Measurements from ENCODE around the gene CWC27. TPM values are rescaled to one million over a fixed set of nuclear protein-coding genes. Genes with fewer than 3 reads are reported as not detected.

CWC27 gene
- total RNA-seq, 2 donors from 2014 or later = 8.5 to 12.5 TPM

DNA sequence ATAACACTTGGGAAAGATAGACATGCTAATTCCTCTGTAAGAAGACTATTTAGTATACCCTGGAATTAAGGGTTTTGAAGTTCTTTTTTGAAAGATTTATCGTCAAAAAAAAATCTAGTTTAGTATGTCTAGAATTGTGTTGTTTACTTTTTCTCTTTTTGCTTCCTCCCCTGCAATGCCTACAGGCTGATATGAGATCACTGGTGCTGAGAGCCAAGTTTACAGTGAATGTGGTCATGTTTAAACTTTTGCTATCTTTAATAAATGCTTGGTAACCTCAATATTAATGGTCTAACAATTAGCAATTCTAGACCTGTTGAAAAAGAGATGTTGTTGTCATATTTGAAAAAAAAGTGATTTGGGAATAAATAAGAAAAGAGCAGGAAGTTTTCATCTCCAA is 86.1 kb downstream of the CWC27 start:
- TF ChIP-seq, protein P1, sequence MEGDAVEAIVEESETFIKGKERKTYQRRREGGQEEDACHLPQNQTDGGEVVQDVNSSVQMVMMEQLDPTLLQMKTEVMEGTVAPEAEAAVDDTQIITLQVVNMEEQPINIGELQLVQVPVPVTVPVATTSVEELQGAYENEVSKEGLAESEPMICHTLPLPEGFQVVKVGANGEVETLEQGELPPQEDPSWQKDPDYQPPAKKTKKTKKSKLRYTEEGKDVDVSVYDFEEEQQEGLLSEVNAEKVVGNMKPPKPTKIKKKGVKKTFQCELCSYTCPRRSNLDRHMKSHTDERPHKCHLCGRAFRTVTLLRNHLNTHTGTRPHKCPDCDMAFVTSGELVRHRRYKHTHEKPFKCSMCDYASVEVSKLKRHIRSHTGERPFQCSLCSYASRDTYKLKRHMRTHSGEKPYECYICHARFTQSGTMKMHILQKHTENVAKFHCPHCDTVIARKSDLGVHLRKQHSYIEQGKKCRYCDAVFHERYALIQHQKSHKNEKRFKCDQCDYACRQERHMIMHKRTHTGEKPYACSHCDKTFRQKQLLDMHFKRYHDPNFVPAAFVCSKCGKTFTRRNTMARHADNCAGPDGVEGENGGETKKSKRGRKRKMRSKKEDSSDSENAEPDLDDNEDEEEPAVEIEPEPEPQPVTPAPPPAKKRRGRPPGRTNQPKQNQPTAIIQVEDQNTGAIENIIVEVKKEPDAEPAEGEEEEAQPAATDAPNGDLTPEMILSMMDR (IDR thresholded peaks at IDR 0.05) = no peak
- TF ChIP-seq POLR2A (IDR thresholded peaks at IDR 0.05) = no peak
- no peak for TF ChIP-seq POLR2AphosphoS5 (IDR thresholded peaks at IDR 0.05)
- no peaks in the 10 kb centered on the region for H3K4me1 ChIP-seq (replicated peaks)
- no peaks in the 10 kb centered on the region for H3K27me3 ChIP-seq (replicated peaks; ENCODE audit: insufficient read depth)
- H3K9me3 ChIP-seq = no peaks in the 10 kb centered on the region
- intact Hi-C loops (cut with DNase I) = no loop called here
- no peak overlapping the region for H3K4me3 ChIP-seq
- 50% methylated on average over 1 of the region's 1 CpG for WGBS
- no peak overlapping the region for H3K27ac ChIP-seq
- DNase-seq (ENCODE audit: low spot score) = no peak
- H3K36me3 ChIP-seq = no peaks in the 10 kb centered on the region

DNA sequence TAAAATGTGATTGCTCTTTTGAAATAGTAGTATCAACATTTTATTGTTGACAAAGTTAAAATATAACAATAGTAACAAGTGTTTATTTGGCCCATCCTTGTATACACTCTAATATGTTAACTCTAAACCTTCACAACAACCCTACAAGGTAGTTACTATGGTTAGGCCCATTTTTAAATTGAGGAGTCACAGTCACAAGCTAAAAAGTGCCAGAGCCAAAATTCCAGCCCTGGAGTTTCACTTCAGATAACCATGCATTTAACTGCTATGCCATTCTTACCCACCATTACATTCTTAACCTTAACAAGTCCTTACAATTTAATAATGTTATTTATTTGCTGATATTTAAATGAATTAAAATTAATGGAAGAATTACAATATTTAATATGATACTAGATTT is 91.2 kb downstream of the CWC27 start:
- no peaks in the 10 kb centered on the region for H3K4me1 ChIP-seq (replicated peaks)
- no peak for DNase-seq (ENCODE audit: low spot score)
- H3K9me3 ChIP-seq = no peaks in the 10 kb centered on the region
- no peak overlapping the region for H3K27ac ChIP-seq
- no peaks in the 10 kb centered on the region for H3K36me3 ChIP-seq
- no peaks in the 10 kb centered on the region for H3K27me3 ChIP-seq (replicated peaks; ENCODE audit: insufficient read depth)
- intact Hi-C loops (cut with DNase I) = no loop called here
- no peak overlapping the region for H3K4me3 ChIP-seq
- TF ChIP-seq POLR2A (IDR thresholded peaks at IDR 0.05) (no peak), POLR2AphosphoS5 (IDR thresholded peaks at IDR 0.05) (no peak)
- TF ChIP-seq, protein P1 (IDR thresholded peaks at IDR 0.05) = no peak

DNA sequence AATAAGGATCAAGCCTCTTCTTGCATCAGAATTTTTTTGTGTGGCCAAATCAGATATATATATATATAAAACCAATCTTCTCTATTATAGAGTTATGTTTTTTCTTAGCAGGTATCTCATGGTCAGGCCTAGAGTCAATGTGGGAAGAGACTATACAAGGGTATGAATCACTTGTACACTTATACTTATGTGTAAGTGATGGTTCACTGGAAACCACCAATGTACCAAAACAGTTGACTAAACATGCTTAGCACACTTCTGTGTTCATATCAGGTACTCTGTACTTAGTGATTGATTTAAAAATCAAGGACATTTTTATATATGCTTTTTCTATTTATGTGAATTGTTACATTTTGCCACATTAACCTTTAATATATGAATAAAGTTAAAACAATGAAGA is 92.6 kb downstream of the CWC27 start:
- Histone ChIP-seq H3K4me3 (no peak overlapping the region), H3K36me3 (no peaks in the 10 kb centered on the region), H3K9me3 (no peaks in the 10 kb centered on the region), H3K27me3 (replicated peaks; ENCODE audit: insufficient read depth) (no peaks in the 10 kb centered on the region), H3K27ac (no peak overlapping the region), H3K4me1 (replicated peaks) (no peaks in the 10 kb centered on the region)
- intact Hi-C loops (cut with DNase I) = no loop called here
- no peak for TF ChIP-seq POLR2A (IDR thresholded peaks at IDR 0.05)
- no peak for TF ChIP-seq POLR2AphosphoS5 (IDR thresholded peaks at IDR 0.05)
- TF ChIP-seq, protein P1 (IDR thresholded peaks at IDR 0.05) = no peak
- no peak for DNase-seq (ENCODE audit: low spot score)

DNA sequence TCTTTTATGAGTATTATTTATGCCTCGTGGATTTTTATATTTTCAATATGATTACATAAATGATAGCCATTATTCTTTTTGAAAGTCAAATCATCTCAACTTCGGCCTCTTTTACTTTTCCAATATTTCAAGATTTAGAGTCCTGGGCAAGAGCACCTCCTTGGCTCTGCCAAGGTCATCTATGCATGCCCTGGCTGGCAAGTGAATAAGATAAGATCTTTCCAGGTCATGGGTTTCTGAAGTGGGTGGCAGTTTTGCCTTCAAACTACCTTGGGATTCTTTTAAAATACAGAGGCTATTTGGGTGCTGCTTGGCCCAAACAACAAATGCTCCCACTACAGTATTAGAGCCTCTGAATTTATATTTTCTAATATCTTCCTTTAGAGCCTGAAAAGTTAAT is 95.4 kb downstream of the CWC27 start:
- no peak for DNase-seq (ENCODE audit: low spot score)
- no peaks in the 10 kb centered on the region for H3K9me3 ChIP-seq
- H3K4me1 ChIP-seq (replicated peaks) = no peaks in the 10 kb centered on the region
- H3K4me3 ChIP-seq = no peak overlapping the region
- H3K27me3 ChIP-seq (replicated peaks; ENCODE audit: insufficient read depth) = no peaks in the 10 kb centered on the region
- no peaks in the 10 kb centered on the region for H3K36me3 ChIP-seq
- WGBS = 93% methylated on average over 2 of the region's 2 CpGs
- intact Hi-C loops (cut with DNase I) = no loop called here
- no peak overlapping the region for H3K27ac ChIP-seq
- TF ChIP-seq POLR2A (IDR thresholded peaks at IDR 0.05) (no peak), POLR2AphosphoS5 (IDR thresholded peaks at IDR 0.05) (no peak)
- TF ChIP-seq, protein P1 (IDR thresholded peaks at IDR 0.05) = no peak

- Histone ChIP-seq H3K4me3 (no peak overlapping the region), H3K36me3 (no peaks in the 10 kb centered on the region), H3K27ac (no peak overlapping the region), H3K4me1 (replicated peaks) (no peaks in the 10 kb centered on the region), H3K27me3 (replicated peaks; ENCODE audit: insufficient read depth) (no peaks in the 10 kb centered on the region), H3K9me3 (no peaks in the 10 kb centered on the region)
- intact Hi-C loops (cut with DNase I) = no loop called here
- DNase-seq (ENCODE audit: low spot score) = no peak
- TF ChIP-seq, protein P1 (IDR thresholded peaks at IDR 0.05) = no peak
- TF ChIP-seq POLR2A (IDR thresholded peaks at IDR 0.05) = no peak
- TF ChIP-seq POLR2AphosphoS5 (IDR thresholded peaks at IDR 0.05) = no peak
- 80% methylated on average over 3 of the region's 3 CpGs for WGBS
Observed at GRCh38 chr5:64865662-64866061, 96.9 kb downstream of the CWC27 start.
